Panc1 (cell line): ENCODE measurements around the gene ABHD17A. TPM values are rescaled to one million over a fixed set of nuclear protein-coding genes. Genes with fewer than 3 reads are reported as not detected.

ENCODE experiments used
- ATAC-seq: fragments of 200-7000 bp; cut with Tn5 transposase; 2 replicates; pipeline ENCODE4 v1.9.1; 2020; ENCODE audit warnings: mild to moderate bottlenecking, moderate library complexity
- BruUV-seq: library from RNA; stranded (reverse); fragments of 400-500 nt; replicated peaks from 2 replicates; lab custom pipeline; 2021; lab: Mats Ljungman, UMichigan
- CTCF ChIA-PET: fragments of 300-600 bp; sonication (Branson Sonifier 250); formaldehyde crosslinking; loops from one replicate; lab custom pipeline; 2022; ENCODE audit warnings: antibody characterized with exemption; lab: Charles Lee
- POLR2A ChIA-PET: fragments of 300-600 bp; sonication (Branson Sonifier 250); formaldehyde crosslinking; loops from one replicate; lab custom pipeline; 2022; ENCODE audit warnings: antibody characterized with exemption; lab: Charles Lee
- DNase-seq: peaks from one replicate; pipeline ENCODE4 v3.0.0-alpha.2; 2010; ENCODE audit warnings: low read depth, low spot score
- H3K27ac ChIP-seq: 2 replicates; pipeline ENCODE4 v1.5.1; 2011; ENCODE audit warnings: mild to moderate bottlenecking, low read length, inconsistent platforms
- H3K27me3 ChIP-seq: fragments of 200-500 bp; sonication (Bioruptor generic); 2 replicates; pipeline ENCODE4 v1.6.0; 2014; ENCODE audit warnings: low read length, inconsistent platforms; ENCODE audit not compliant: control insufficient read depth, insufficient read depth
- H3K36me3 ChIP-seq: fragments of 200-500 bp; sonication (Bioruptor generic); 2 replicates; pipeline ENCODE4 v1.5.1; 2014; ENCODE audit warnings: inconsistent platforms, mild to moderate bottlenecking, low read length, moderate library complexity; ENCODE audit not compliant: control insufficient read depth, insufficient read depth
- H3K4me1 ChIP-seq: 2 replicates; pipeline ENCODE4 v1.5.1; 2011; ENCODE audit warnings: inconsistent platforms, mild to moderate bottlenecking, low read length, moderate library complexity; ENCODE audit not compliant: control insufficient read depth, insufficient read depth
- H3K4me3 ChIP-seq, 2 experiments: 2 replicates each; pipeline ENCODE4 v1.5.1; 2011 to 2012; ENCODE audit warnings: low read depth in 2 of 2, low read length in 2 of 2, mild to moderate bottlenecking in 2 of 2, inconsistent platforms in 1 of 2, moderate library complexity in 1 of 2
- H3K9me3 ChIP-seq: fragments of 200-500 bp; sonication (Bioruptor generic); 2 replicates; pipeline ENCODE4 v1.5.1; 2014; ENCODE audit warnings: low read depth, mild to moderate bottlenecking, inconsistent platforms, low read length, moderate library complexity; ENCODE audit not compliant: control insufficient read depth, insufficient read depth
- POLR2AphosphoS5 ChIP-seq: IDR thresholded peaks from 2 replicates; pipeline ENCODE4 v1.6.1; 2012; ENCODE audit warnings: mild to moderate bottlenecking, low read depth, low read length, moderate library complexity
- SIN3A ChIP-seq: IDR thresholded peaks from 2 replicates; pipeline ENCODE4 v1.6.1; 2012; ENCODE audit warnings: low read depth, mild to moderate bottlenecking, low read length, moderate library complexity, borderline replicate concordance; ENCODE audit not compliant: insufficient read depth
- TCF7L2 ChIP-seq: IDR thresholded peaks from 2 replicates; pipeline ENCODE4 v1.6.1; 2011; ENCODE audit warnings: mild to moderate bottlenecking, low read depth, low read length, inconsistent platforms
- in situ Hi-C: cut with HindIII; loops from 2 replicates; pipeline ENCODE4 v1.10.0; 2016; ENCODE audit warnings: low sequenced_read_pairs, low pct_unique_long_range_greater_than_20kb
- intact Hi-C: fragments of 100-400 bp; cut with micrococcal nuclease; formaldehyde crosslinking; loops from one replicate; pipeline ENCODE4 v1.10.0; 2022; ENCODE audit not compliant: unreplicated experiment
- total RNA-seq: library from RNA; stranded (reverse); gene quantifications from one replicate; pipeline ENCODE4 v1.2.1, GENCODE V29; 2021; ENCODE audit not compliant: unreplicated experiment
- TF ChIP-seq, protein P1 (sequence below): fragments of 450-650 bp; IDR thresholded peaks from 2 replicates; pipeline ENCODE4 v1.5.1; 2017; ENCODE audit warnings: mild to moderate bottlenecking
- TF ChIP-seq, protein P2 (sequence below), 2 experiments: IDR thresholded peaks; 2 replicates each; pipeline ENCODE4 v1.6.1; 2011 to 2012; ENCODE audit warnings: low read depth in 2 of 2, control low read depth in 1 of 2, low read length in 1 of 2, mild to moderate bottlenecking in 1 of 2, moderate library complexity in 1 of 2; ENCODE audit not compliant: insufficient read depth in 1 of 2

Gene ABHD17A
- total RNA-seq, 1 experiment from 2014 or later: 57.1 TPM

DNA sequence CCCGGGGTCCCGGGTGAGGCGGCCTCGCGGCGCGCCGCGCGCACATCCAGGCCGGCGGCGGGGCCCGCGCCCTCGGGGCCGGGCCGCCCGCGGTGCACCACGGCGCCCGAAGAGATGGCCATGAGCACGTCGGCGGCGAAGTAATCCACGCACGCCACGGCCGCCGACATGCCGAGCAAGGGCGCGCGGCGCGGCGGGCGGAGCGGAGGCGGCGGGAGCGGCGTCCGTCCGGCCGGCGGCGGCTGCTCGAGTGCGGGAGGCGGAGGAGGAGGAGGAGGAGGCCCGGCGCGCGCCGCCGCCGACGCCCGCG is 22.0 kb downstream of the ABHD17A start, which contains the start of gene KLF16:
KLF16 (minus strand) TSS at position 252 of the 310 bp plus-strand sequence; CDS start at position 170, 82 bp downstream.
- Histone ChIP-seq H3K27me3 (no peaks in the 10 kb centered on the region), H3K36me3 (peaks cover 5% of the 10 kb centered on the region; the same call in 1 of the 2 replicates), H3K4me1 (peaks cover 12% of the 10 kb centered on the region), H3K9me3 (no peaks in the 10 kb centered on the region), H3K4me3 (peak within 1 kb of the TSS; percentile 76 to 80), H3K27ac (peak within 1 kb of the TSS; percentile 88)
- ChIA-PET CTCF (no interaction called here), POLR2A (no interaction called here)
- DNase-seq (no peak), ATAC-seq (peak; percentile 7)
- in situ Hi-C loops: no loop called here
- no TSS peak for BruUV-seq
- intact Hi-C loops: no loop called here
- TF ChIP-seq POLR2AphosphoS5 (no peak; the same call in 1 of the 2 replicates), TCF7L2 (no peak), SIN3A (no peak)
- TF ChIP-seq, protein P1, sequence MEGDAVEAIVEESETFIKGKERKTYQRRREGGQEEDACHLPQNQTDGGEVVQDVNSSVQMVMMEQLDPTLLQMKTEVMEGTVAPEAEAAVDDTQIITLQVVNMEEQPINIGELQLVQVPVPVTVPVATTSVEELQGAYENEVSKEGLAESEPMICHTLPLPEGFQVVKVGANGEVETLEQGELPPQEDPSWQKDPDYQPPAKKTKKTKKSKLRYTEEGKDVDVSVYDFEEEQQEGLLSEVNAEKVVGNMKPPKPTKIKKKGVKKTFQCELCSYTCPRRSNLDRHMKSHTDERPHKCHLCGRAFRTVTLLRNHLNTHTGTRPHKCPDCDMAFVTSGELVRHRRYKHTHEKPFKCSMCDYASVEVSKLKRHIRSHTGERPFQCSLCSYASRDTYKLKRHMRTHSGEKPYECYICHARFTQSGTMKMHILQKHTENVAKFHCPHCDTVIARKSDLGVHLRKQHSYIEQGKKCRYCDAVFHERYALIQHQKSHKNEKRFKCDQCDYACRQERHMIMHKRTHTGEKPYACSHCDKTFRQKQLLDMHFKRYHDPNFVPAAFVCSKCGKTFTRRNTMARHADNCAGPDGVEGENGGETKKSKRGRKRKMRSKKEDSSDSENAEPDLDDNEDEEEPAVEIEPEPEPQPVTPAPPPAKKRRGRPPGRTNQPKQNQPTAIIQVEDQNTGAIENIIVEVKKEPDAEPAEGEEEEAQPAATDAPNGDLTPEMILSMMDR: no peak
- TF ChIP-seq, protein P2, sequence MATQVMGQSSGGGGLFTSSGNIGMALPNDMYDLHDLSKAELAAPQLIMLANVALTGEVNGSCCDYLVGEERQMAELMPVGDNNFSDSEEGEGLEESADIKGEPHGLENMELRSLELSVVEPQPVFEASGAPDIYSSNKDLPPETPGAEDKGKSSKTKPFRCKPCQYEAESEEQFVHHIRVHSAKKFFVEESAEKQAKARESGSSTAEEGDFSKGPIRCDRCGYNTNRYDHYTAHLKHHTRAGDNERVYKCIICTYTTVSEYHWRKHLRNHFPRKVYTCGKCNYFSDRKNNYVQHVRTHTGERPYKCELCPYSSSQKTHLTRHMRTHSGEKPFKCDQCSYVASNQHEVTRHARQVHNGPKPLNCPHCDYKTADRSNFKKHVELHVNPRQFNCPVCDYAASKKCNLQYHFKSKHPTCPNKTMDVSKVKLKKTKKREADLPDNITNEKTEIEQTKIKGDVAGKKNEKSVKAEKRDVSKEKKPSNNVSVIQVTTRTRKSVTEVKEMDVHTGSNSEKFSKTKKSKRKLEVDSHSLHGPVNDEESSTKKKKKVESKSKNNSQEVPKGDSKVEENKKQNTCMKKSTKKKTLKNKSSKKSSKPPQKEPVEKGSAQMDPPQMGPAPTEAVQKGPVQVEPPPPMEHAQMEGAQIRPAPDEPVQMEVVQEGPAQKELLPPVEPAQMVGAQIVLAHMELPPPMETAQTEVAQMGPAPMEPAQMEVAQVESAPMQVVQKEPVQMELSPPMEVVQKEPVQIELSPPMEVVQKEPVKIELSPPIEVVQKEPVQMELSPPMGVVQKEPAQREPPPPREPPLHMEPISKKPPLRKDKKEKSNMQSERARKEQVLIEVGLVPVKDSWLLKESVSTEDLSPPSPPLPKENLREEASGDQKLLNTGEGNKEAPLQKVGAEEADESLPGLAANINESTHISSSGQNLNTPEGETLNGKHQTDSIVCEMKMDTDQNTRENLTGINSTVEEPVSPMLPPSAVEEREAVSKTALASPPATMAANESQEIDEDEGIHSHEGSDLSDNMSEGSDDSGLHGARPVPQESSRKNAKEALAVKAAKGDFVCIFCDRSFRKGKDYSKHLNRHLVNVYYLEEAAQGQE (IDR thresholded peaks at IDR 0.05; ENCODE audit: insufficient read depth in 1 of 2, low read depth in 2 of 2, low read length in 1 of 2): no peak

DNA sequence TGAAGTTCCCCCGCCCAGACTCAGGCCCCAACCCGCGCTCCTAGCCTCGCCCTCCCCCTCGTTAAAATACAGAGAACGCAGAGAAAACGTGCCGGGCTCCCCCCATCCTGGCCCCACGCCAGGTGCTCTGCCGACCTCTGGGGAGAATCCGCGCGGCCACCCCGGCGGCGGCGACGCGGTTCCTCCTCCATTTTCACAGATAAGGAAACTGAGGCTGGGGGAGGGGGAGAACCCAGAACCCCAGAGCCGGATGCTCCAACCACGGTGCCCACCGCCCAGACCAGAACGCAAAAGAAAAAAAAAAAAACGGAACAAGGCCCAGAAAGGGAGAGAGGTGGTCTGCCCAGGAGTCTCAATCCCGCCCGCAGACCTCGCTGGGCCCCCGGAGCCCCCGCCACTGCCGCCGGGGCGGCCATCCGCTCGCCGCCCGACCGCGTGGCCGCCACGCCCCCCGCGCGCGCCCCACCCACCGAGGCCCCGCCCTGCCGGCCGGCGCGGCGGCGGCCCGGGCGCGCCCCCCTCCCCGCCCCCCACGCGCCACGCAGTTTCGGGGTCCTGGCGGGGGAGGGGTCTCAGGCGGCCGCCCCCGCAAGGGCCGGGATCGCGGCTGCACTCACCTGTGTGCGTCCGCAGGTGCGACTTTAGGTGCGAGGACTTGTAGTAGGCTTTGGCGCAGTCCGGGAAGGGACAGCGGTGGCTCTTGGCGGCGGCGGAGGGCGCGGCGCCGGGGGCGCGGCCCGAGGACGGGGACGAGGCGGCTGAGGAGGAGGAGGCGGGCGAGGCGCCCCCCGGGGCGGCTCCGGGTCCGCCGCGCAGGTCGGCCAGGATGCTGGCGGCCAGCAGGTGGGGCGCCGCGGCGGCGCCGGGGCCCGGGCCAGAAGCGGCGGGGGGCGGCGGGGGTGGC is 22.6 kb downstream of the ABHD17A start:
- CTCF ChIA-PET: no interaction called here
- Histone ChIP-seq H3K4me1 (peaks cover 18% of the 10 kb centered on the region), H3K27ac (peak overlapping the region; percentile 88), H3K4me3 (peak overlapping the region; percentile 76 to 80), H3K36me3 (peaks cover 5% of the 10 kb centered on the region; the same call in 1 of the 2 replicates), H3K9me3 (no peaks in the 10 kb centered on the region), H3K27me3 (no peaks in the 10 kb centered on the region)
- intact Hi-C loops (no loop called here), in situ Hi-C loops (no loop called here)
- no TSS peak for BruUV-seq
- ATAC-seq (peak; percentile 10), DNase-seq (no peak)
- TF ChIP-seq, protein P1: no peak
- no peak for TF ChIP-seq POLR2AphosphoS5
- peak; percentile 42; the same call in 1 of the 2 replicates for TF ChIP-seq SIN3A
- POLR2A ChIA-PET: no interaction called here
